ENCODE measurements around the gene KIF4A. TPM values are rescaled to one million over a fixed set of nuclear protein-coding genes. Genes with fewer than 3 reads are reported as not detected.

The KIF4A gene
- total RNA-seq, 1 donor from 2014 or later, result 0.25 TPM

GRCh38 chrX:70279081-70279480 lies 10.8 kb upstream of the KIF4A start:
- Histone ChIP-seq H3K27ac (replicated peaks) (no peak overlapping the region), H3K36me3 (no peaks in the 10 kb centered on the region), H3K9me3 (replicated peaks) (no peaks in the 10 kb centered on the region), H3K27me3 (ENCODE audit: low read depth) (no peaks in the 10 kb centered on the region), H3K4me1 (no peaks in the 10 kb centered on the region), H3K4me3 (no peak overlapping the region)
- intact Hi-C loops (cut with micrococcal nuclease), result no loop called here
- TF ChIP-seq, protein P1, sequence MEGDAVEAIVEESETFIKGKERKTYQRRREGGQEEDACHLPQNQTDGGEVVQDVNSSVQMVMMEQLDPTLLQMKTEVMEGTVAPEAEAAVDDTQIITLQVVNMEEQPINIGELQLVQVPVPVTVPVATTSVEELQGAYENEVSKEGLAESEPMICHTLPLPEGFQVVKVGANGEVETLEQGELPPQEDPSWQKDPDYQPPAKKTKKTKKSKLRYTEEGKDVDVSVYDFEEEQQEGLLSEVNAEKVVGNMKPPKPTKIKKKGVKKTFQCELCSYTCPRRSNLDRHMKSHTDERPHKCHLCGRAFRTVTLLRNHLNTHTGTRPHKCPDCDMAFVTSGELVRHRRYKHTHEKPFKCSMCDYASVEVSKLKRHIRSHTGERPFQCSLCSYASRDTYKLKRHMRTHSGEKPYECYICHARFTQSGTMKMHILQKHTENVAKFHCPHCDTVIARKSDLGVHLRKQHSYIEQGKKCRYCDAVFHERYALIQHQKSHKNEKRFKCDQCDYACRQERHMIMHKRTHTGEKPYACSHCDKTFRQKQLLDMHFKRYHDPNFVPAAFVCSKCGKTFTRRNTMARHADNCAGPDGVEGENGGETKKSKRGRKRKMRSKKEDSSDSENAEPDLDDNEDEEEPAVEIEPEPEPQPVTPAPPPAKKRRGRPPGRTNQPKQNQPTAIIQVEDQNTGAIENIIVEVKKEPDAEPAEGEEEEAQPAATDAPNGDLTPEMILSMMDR (IDR thresholded peaks at IDR 0.05; ENCODE audit: borderline replicate concordance), result no peak
- DNase-seq, result no peak

- no peak overlapping the region for H3K4me3 ChIP-seq
- no peaks in the 10 kb centered on the region for H3K36me3 ChIP-seq
- TF ChIP-seq, protein P1 (IDR thresholded peaks at IDR 0.05; ENCODE audit: borderline replicate concordance), result no peak
- intact Hi-C loops (cut with micrococcal nuclease), result no loop called here
- H3K9me3 ChIP-seq (replicated peaks), result no peaks in the 10 kb centered on the region
- no peak for DNase-seq
- H3K4me1 ChIP-seq, result no peaks in the 10 kb centered on the region
- H3K27me3 ChIP-seq (ENCODE audit: low read depth), result no peaks in the 10 kb centered on the region
- H3K27ac ChIP-seq (replicated peaks), result no peak overlapping the region
Measured at GRCh38 chrX:70280573-70280972, 9.3 kb upstream of the KIF4A start.

DNA sequence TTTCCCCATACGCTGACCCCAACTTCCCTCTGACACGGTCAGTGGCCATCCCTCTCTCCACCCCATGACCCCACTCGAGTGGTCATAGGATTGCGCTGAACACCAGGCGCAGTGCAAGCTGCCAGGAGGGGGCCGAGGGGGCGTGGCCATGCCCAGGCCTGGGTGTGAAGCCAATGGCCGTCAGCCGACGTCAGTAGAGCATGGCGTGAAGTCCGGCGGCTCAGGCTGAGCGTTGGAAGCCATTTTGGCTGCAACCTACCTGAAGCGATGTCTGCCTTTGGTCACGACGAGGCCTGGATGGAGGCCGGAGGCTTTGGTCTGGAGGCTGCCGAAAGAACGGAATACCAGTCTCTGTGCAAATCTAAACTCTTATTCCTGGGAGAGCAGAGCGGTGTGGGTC lies 8.0 kb upstream of the KIF4A start, which contains the start of gene RAB41:
RAB41 (plus strand) TSS at position 222 of the 400 bp plus-strand sequence; CDS start at position 268, 46 bp downstream.
- DNase-seq, result no peak
- Histone ChIP-seq H3K27me3 (ENCODE audit: low read depth) (no peaks in the 10 kb centered on the region), H3K36me3 (peaks cover 4% of the 10 kb centered on the region), H3K4me1 (no peaks in the 10 kb centered on the region), H3K4me3 (no peak within 1 kb of the TSS), H3K27ac (replicated peaks) (no peak within 1 kb of the TSS), H3K9me3 (replicated peaks) (no peaks in the 10 kb centered on the region)
- TF ChIP-seq, protein P1 (IDR thresholded peaks at IDR 0.05; ENCODE audit: borderline replicate concordance), result no peak
- intact Hi-C loops (cut with micrococcal nuclease), result no loop called here

DNA sequence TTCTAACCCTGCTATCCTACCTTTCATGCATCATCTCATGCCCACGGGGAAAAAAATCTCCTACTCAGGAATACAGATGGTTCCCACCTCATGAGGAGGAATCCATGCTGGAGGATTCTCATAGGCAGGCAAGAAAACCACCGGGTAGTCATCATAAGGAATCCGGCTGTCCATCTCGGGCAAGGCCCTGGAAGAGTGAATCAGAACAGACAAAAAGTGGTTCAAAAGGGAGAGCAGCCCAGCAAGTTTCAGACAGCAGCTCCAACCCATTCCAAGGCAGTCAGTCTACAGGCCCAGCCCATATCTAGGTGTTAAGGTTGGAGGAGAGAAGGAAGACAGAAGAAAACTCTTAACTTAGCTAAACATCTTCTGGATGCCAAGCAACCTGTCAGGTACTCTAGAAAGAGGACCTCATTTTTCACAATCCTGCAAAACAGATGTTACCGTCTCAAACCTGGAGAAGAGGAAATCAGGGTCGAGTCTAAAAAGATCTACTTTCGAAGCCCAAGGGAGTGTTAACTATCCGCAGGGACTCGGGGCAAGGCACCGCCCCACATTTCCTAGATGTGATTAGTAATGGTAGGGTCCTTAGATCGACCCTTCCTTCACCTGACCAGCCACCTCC lies 624 bp upstream of the KIF4A start:
- Histone ChIP-seq H3K9me3 (replicated peaks) (no peaks in the 10 kb centered on the region), H3K27ac (replicated peaks) (peak overlapping the region; percentile 77), H3K4me1 (peaks cover 11% of the 10 kb centered on the region), H3K36me3 (peaks cover 4% of the 10 kb centered on the region), H3K27me3 (ENCODE audit: low read depth) (no peaks in the 10 kb centered on the region), H3K4me3 (peak overlapping the region; percentile 72)
- intact Hi-C loops (cut with micrococcal nuclease), result no loop called here
- DNase-seq, result no peak
- TF ChIP-seq, protein P1 (IDR thresholded peaks at IDR 0.05; ENCODE audit: borderline replicate concordance), result no peak

- H3K27ac ChIP-seq (replicated peaks), result no peak overlapping the region
- peaks cover 11% of the 10 kb centered on the region for H3K4me1 ChIP-seq
- H3K36me3 ChIP-seq, result no peaks in the 10 kb centered on the region
- no peak for DNase-seq
- no peaks in the 10 kb centered on the region for H3K27me3 ChIP-seq (ENCODE audit: low read depth)
- TF ChIP-seq, protein P1 (IDR thresholded peaks at IDR 0.05; ENCODE audit: borderline replicate concordance), result no peak
- no peaks in the 10 kb centered on the region for H3K9me3 ChIP-seq (replicated peaks)
- no peak overlapping the region for H3K4me3 ChIP-seq
- intact Hi-C loops (cut with micrococcal nuclease), result no loop called here
Measured at GRCh38 chrX:70292788-70293187, 2.9 kb downstream of the KIF4A start.

All from left ventricle myocardium inferior (tissue), 1 donor.